H1 (cell line): ENCODE measurements around the gene KDM2A. TPM values are rescaled to one million over a fixed set of nuclear protein-coding genes. Genes with fewer than 3 reads are reported as not detected.

Experiments
- CTCF ChIA-PET: fragments of 300-600 bp; sonication (Branson Sonifier 250); formaldehyde crosslinking; loops from one replicate; lab custom pipeline; 2021; ENCODE audit not compliant: partially characterized antibody; lab: Charles Lee
- POLR2A ChIA-PET: fragments of 300-600 bp; sonication (Branson Sonifier 250); formaldehyde crosslinking; loops from one replicate; lab custom pipeline; 2021; ENCODE audit warnings: inconsistent platforms; ENCODE audit not compliant: partially characterized antibody; lab: Charles Lee
- DNase-seq, 2 experiments: peaks; one replicate each; pipeline versions ENCODE4 v3.0.0 to v3.0.0-alpha.2; 2010 to 2022; ENCODE audit warnings: low spot score in 2 of 2, low read depth in 1 of 2, mixed read lengths in 1 of 2
- FAIRE-seq: peaks from 2 replicates; lab custom pipeline; 2011; peaks lifted over from hg19 to GRCh38; lab: Jason Lieb, UNC
- H2AFZ ChIP-seq: 2 replicates; pipeline ENCODE4 v1.8.1; 2012; ENCODE audit warnings: low read length, inconsistent platforms
- H2AK5ac ChIP-seq: 2 replicates; pipeline ENCODE4 v1.6.1; 2013; ENCODE audit warnings: low read depth, low read length
- H2BK120ac ChIP-seq: replicated peaks from 2 replicates; pipeline ENCODE3; 2013; ENCODE audit warnings: low read depth, low read length, inconsistent platforms
- H2BK12ac ChIP-seq: 2 replicates; pipeline ENCODE4 v1.6.1; 2013; ENCODE audit warnings: low read depth, low read length
- H2BK15ac ChIP-seq: 2 replicates; pipeline ENCODE4 v1.6.1; 2013; ENCODE audit warnings: low read length
- H2BK20ac ChIP-seq: 2 replicates; pipeline ENCODE4 v1.6.1; 2013; ENCODE audit warnings: low read length
- H2BK5ac ChIP-seq: 2 replicates; pipeline ENCODE4 v1.6.1; 2013; ENCODE audit warnings: low read depth, low read length
- H3K14ac ChIP-seq: 2 replicates; pipeline ENCODE4 v1.6.1; 2013; ENCODE audit warnings: inconsistent platforms; ENCODE audit not compliant: insufficient read length
- H3K18ac ChIP-seq: 2 replicates; pipeline ENCODE4 v1.6.1; 2013; ENCODE audit warnings: low read length; ENCODE audit errors: extremely low read depth
- H3K23ac ChIP-seq: 2 replicates; pipeline ENCODE4 v1.6.1; 2013; ENCODE audit warnings: inconsistent platforms; ENCODE audit not compliant: insufficient read length
- H3K23me2 ChIP-seq: 2 replicates; pipeline ENCODE4 v1.6.1; 2013; ENCODE audit warnings: low read depth, low read length
- H3K27ac ChIP-seq: 2 replicates; pipeline ENCODE4 v1.6.1; 2011; ENCODE audit warnings: low read depth, low read length, inconsistent platforms
- H3K27me3 ChIP-seq, 4 experiments: replicated peaks in 1 of 4; 1 replicate in 1 of 4; 2 replicates in 3 of 4; pipeline versions ENCODE4 v1.6.1 to v1.8.1; 2011 to 2013; ENCODE audit warnings: low read length in 3 of 4, mild to moderate bottlenecking in 3 of 4, inconsistent platforms in 2 of 4, mixed read lengths in 2 of 4, moderate library complexity in 1 of 4; ENCODE audit not compliant: control insufficient read depth in 3 of 4, insufficient read depth in 3 of 4; ENCODE audit errors: extremely low read depth in 1 of 4
- H3K36me3 ChIP-seq, 4 experiments: 2 replicates each; pipeline versions ENCODE4 v1.6.1 to v1.8.1; 2011 to 2013; ENCODE audit warnings: mild to moderate bottlenecking in 4 of 4, low read length in 3 of 4, moderate library complexity in 2 of 4, control low read depth in 1 of 4, inconsistent platforms in 1 of 4; ENCODE audit not compliant: insufficient read depth in 4 of 4, control insufficient read depth in 2 of 4
- H3K4ac ChIP-seq: replicated peaks from 2 replicates; pipeline ENCODE3; 2013; ENCODE audit warnings: low read length, low read depth, mixed read lengths, inconsistent platforms; ENCODE audit not compliant: insufficient read length
- H3K4me1 ChIP-seq, 4 experiments: replicated peaks in 1 of 4; 1 replicate in 1 of 4; 2 replicates in 3 of 4; pipeline versions ENCODE4 v1.6.1 to v1.8.1; 2011 to 2013; ENCODE audit warnings: low read length in 3 of 4, inconsistent platforms in 2 of 4, mixed read lengths in 1 of 4; ENCODE audit not compliant: insufficient read depth in 4 of 4, control insufficient read depth in 3 of 4
- H3K4me2 ChIP-seq, 2 experiments: 2 replicates each; pipeline versions ENCODE4 v1.6.1 to v1.8.1; 2011 to 2013; ENCODE audit warnings: low read depth in 2 of 2, low read length in 2 of 2, control low read depth in 1 of 2, inconsistent platforms in 1 of 2, mild to moderate bottlenecking in 1 of 2; ENCODE audit not compliant: insufficient read depth in 1 of 2
- H3K4me3 ChIP-seq, 4 experiments: fragments of 200-600, 300-600 bp in 1 of 4; sonication (generic), shearing (Covaris generic), sonication (Bioruptor Twin) in 1 of 4; 2 replicates each; pipeline versions ENCODE4 v1.5.1 to v1.8.1; 2011 to 2016; ENCODE audit warnings: low read length in 4 of 4, low read depth in 3 of 4, control low read depth in 2 of 4, inconsistent platforms in 2 of 4, mild to moderate bottlenecking in 2 of 4, mixed read lengths in 1 of 4, moderate library complexity in 1 of 4; ENCODE audit not compliant: insufficient read depth in 2 of 4; ENCODE audit errors: extremely low read depth in 1 of 4
- H3K56ac ChIP-seq: replicated peaks from 2 replicates; pipeline ENCODE3; 2013; ENCODE audit warnings: low read depth, mild to moderate bottlenecking, mixed read lengths, low read length, inconsistent platforms; ENCODE audit not compliant: insufficient read length
- H3K79me1 ChIP-seq: 2 replicates; pipeline ENCODE4 v1.6.1; 2013; ENCODE audit warnings: low read depth, low read length, control low read depth
- H3K79me2 ChIP-seq, 2 experiments: 2 replicates each; pipeline versions ENCODE4 v1.6.1 to v1.8.1; 2012 to 2013; ENCODE audit warnings: low read length in 2 of 2, mild to moderate bottlenecking in 2 of 2, inconsistent platforms in 1 of 2; ENCODE audit not compliant: insufficient read depth in 2 of 2, control insufficient read depth in 1 of 2
- H3K9ac ChIP-seq, 4 experiments: replicated peaks in 1 of 4; 1 replicate in 1 of 4; 2 replicates in 3 of 4; pipeline versions ENCODE4 v1.6.1 to v1.8.1; 2011 to 2013; ENCODE audit warnings: low read depth in 3 of 4, low read length in 3 of 4, control low read depth in 2 of 4, mild to moderate bottlenecking in 2 of 4, moderate library complexity in 2 of 4, inconsistent platforms in 1 of 4; ENCODE audit errors: extremely low read depth in 1 of 4
- H3K9me3 ChIP-seq, 2 experiments: 2 replicates each; pipeline versions ENCODE4 v1.6.1 to v1.8.1; 2012 to 2013; ENCODE audit warnings: mild to moderate bottlenecking in 2 of 2, moderate library complexity in 2 of 2, control low read depth in 1 of 2, inconsistent platforms in 1 of 2, low read depth in 1 of 2, low read length in 1 of 2, mixed read lengths in 1 of 2; ENCODE audit not compliant: insufficient read depth in 2 of 2
- H4K20me1 ChIP-seq, 2 experiments: replicated peaks in 1 of 2; 2 replicates each; pipeline versions ENCODE3 to v1.8.1; 2011 to 2013; ENCODE audit warnings: inconsistent platforms in 2 of 2, low read length in 2 of 2, mild to moderate bottlenecking in 1 of 2; ENCODE audit not compliant: insufficient read depth in 2 of 2, control insufficient read depth in 1 of 2
- H4K5ac ChIP-seq: 2 replicates; pipeline ENCODE4 v1.6.1; 2013; ENCODE audit warnings: low read length, low read depth, mixed read lengths, inconsistent platforms; ENCODE audit not compliant: insufficient read length
- H4K8ac ChIP-seq: 2 replicates; pipeline ENCODE4 v1.8.0; 2013; ENCODE audit warnings: mild to moderate bottlenecking, moderate library complexity, low read length, inconsistent platforms; ENCODE audit not compliant: insufficient read depth; ENCODE audit errors: extremely low read depth
- H4K91ac ChIP-seq: replicated peaks from 2 replicates; pipeline ENCODE3; 2013; ENCODE audit warnings: low read length, mixed read lengths, inconsistent platforms; ENCODE audit not compliant: insufficient read length
- KDM4A ChIP-seq: IDR thresholded peaks from one replicate; pipeline ENCODE4 v1.7.1; 2012; ENCODE audit warnings: low read depth, mild to moderate bottlenecking, moderate library complexity, low read length, inconsistent platforms; ENCODE audit not compliant: severe bottlenecking
- MAX ChIP-seq: IDR thresholded peaks from 2 replicates; pipeline ENCODE4 v1.6.1; 2012; ENCODE audit warnings: inconsistent platforms
- RBBP5 ChIP-seq: IDR thresholded peaks from 2 replicates; pipeline ENCODE4 v1.7.1; 2012; ENCODE audit warnings: low read depth, mild to moderate bottlenecking, inconsistent platforms, low read length, moderate library complexity, borderline replicate concordance
- SP4 ChIP-seq: IDR thresholded peaks from 2 replicates; pipeline ENCODE4 v1.6.1; 2012; ENCODE audit warnings: low read length, inconsistent platforms
- USF2 ChIP-seq: IDR thresholded peaks from 2 replicates; pipeline ENCODE4 v1.6.1; 2011; ENCODE audit warnings: low read length, improper control_type of control experiment
- WGBS, 2 experiments: shearing (Covaris generic) in 1 of 2; methylation state at CpG; one replicate each; pipeline versions ENCODE4 v1.1.6 to v1.1.7; 2013 to 2015; ENCODE audit warnings: low lambda C conversion rate in 2 of 2, mixed read lengths in 2 of 2, inconsistent platforms in 1 of 2, low coverage in 1 of 2, missing lambda C conversion rate in 1 of 2; ENCODE audit not compliant: insufficient replicate concordance in 2 of 2, insufficient coverage in 1 of 2, insufficient read length in 1 of 2; ENCODE audit errors: extremely low coverage in 1 of 2, missing lambda C conversion rate in 1 of 2; 5-methylcytosine and 5-hydroxymethylcytosine counted together
- polyA plus RNA-seq, 7 experiments: library from polyadenylated mRNA; depleted of rRNA in 3 of 7; stranded (reverse) in 5 of 7; unstranded in 2 of 7; fragments of >200 nt in 5 of 7; fragments of 200-250 nt in 2 of 7; gene quantifications; 1 replicate in 5 of 7; 2 replicates in 1 of 7; 4 replicates in 1 of 7; pipeline versions ENCODE4 v1.2.1 to v1.2.3, GENCODE V29; 2011 to 2013; ENCODE audit warnings: missing spikeins in 2 of 7, mixed read lengths in 2 of 7
- total RNA-seq: library from RNA; stranded (reverse); fragmentation: NEBNext Ultra II Directional; extraction: Animal tissue kit (Norgen Biotek cat#: 25700); gene quantifications from 2 replicates; pipeline ENCODE4 v1.2.1, GENCODE V29; 2021
- TF ChIP-seq, protein P1 (sequence below): IDR thresholded peaks from 2 replicates; pipeline ENCODE4 v1.6.1; 2012; ENCODE audit warnings: inconsistent platforms

Gene KDM2A
- total and polyA plus RNA-seq, 2 of the 8 experiments (the other 6 are each of a cell fraction or from before 2014, with no cell fraction given) = 55.4 to 66.2 TPM

- ChIA-PET CTCF (interaction anchor here (0.6 to 13.0 kb wide), 47 partner anchors 9 to 1038 kb away, joined by 3 to 186 read pairs (median 4); partner anchors contain the start of genes ANKRD13D, CLCF1, POLD4 and PPP1CA), POLR2A (interaction anchor here (0.6 to 2.4 kb wide), 16 partner anchors 8 to 183 kb away, joined by 3 to 24 read pairs (median 4); partner anchors contain the start of gene ANKRD13D)
- H3K9me3 ChIP-seq = no peaks in the 10 kb centered on the region
- no peak overlapping the region for H3K14ac ChIP-seq
- H3K56ac ChIP-seq = no peak overlapping the region
- peak overlapping the region; percentile 91 to 97 for H3K4me2 ChIP-seq
- no peak overlapping the region for H3K27ac ChIP-seq
- peaks cover 0 to 3% of the 10 kb centered on the region in 2 experiments for H4K20me1 ChIP-seq
- TF ChIP-seq USF2 (peak; percentile 28; the same call in 1 of the 2 replicates), KDM4A (peak; percentile 32), MAX (peak; percentile 28; the same call in 1 of the 2 replicates), SP4 (no peak), RBBP5 (no peak)
- TF ChIP-seq, protein P1, sequence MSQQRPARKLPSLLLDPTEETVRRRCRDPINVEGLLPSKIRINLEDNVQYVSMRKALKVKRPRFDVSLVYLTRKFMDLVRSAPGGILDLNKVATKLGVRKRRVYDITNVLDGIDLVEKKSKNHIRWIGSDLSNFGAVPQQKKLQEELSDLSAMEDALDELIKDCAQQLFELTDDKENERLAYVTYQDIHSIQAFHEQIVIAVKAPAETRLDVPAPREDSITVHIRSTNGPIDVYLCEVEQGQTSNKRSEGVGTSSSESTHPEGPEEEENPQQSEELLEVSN = peak; percentile 87
- H3K9ac ChIP-seq = no peak overlapping the region
- H3K79me2 ChIP-seq = peaks cover 0 to 2% of the 10 kb centered on the region in 2 experiments; a peak in 1 of 4 replicates
- H4K5ac ChIP-seq = no peak overlapping the region
- H3K4ac ChIP-seq = peak overlapping the region; percentile 32
- peak overlapping the region; percentile 9 to 56 (median 34); a peak in 6 of 8 replicates for H3K4me3 ChIP-seq
- H2BK12ac ChIP-seq = peak overlapping the region; percentile 13; the same call in 1 of the 2 replicates
- 60% methylated on average over 17 of the region's 18 CpGs; no CpG with 5 or more reads in 1 of the 2 experiments for WGBS, 2 experiments
- DNase-seq = no peak
- H3K23me2 ChIP-seq = peaks cover 1% of the 10 kb centered on the region
- H2BK15ac ChIP-seq = no peak overlapping the region
- no peak for FAIRE-seq
- no peak overlapping the region for H2AK5ac ChIP-seq
- H3K18ac ChIP-seq = peak overlapping the region; percentile 60; the same call in 1 of the 2 replicates
- no peak overlapping the region for H4K91ac ChIP-seq
- H2BK120ac ChIP-seq = no peak overlapping the region
- H3K36me3 ChIP-seq = peaks cover 0 to 5% (median 1%) of the 10 kb centered on the region in 4 experiments; a peak in 3 of 8 replicates
- no peaks in the 10 kb centered on the region for H3K79me1 ChIP-seq
- H3K23ac ChIP-seq = no peak overlapping the region
- peaks cover 0 to 3% (median 0%) of the 10 kb centered on the region in 4 experiments; a peak in 5 of 7 replicates for H3K27me3 ChIP-seq
- no peak overlapping the region for H2AFZ ChIP-seq
- no peak overlapping the region for H2BK5ac ChIP-seq
- no peak overlapping the region; the same call in 1 of the 2 replicates for H4K8ac ChIP-seq
- H2BK20ac ChIP-seq = no peak overlapping the region
- H3K4me1 ChIP-seq = peaks cover 0 to 16% (median 14%) of the 10 kb centered on the region in 4 experiments; a peak in 6 of 7 replicates
These were observed 143.1 kb downstream of the KDM2A start for GRCh38 chr11:67261946-67262681.
